ENCODE measurements around the gene HOOK2.

HOOK2 gene

DNA sequence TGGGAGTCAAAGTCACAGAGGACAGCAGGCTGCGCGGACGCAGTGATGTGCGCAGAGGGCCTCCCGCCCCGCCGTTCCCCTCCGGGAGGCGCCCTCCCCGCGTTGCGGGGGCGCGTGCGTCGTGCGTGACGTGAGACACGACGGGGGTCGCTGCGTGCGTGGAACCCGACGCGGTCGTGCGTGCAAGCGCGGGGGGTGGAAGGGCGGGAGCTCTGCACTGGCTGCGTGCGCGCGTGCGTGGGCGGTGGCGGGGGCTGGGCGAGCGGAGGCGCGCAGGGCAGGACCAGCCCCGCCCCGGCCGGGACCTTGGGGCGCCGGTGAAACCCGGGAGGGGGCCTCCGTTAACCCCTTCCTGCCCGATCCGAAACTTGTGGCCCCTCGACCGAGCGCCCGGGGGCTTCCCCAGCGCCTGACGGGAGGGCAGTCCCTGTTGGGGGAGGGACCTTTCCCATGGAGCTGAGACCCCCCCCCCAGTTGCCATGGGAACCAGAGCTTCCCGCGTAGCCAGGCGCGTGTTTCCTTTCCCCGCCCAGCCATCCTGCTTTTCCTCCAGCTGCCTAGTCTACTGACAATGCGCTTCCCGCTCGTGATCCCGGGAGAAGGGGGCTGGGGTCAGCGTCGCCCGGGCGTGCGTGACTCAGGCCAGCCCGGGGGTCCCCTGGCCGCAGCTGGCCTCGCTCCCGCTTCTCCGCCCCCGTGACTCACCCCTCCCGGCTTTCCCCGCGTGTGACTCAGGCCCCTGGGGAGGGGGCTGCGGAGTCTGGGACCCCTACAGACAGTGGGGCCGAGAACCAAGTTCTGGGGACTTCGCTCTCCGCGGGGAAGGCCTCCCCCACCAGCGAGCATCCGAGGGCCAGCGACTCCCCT is 7.3 kb upstream of the HOOK2 start:
- peak; percentile 63 for DNase-seq

DNA sequence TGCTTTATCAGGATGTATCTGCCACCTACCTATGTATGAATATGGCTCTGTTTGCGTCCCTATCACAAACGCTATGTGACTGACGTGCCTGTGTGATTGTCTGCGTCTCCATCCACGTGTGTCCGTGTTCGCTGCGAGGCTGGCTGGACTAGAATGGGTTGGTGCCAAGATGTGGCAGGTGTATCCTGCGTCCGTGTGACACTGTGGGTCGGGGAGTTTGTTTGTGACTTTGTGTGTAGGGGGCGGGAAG is 6.7 kb upstream of the HOOK2 start:
- no peak for DNase-seq

DNA sequence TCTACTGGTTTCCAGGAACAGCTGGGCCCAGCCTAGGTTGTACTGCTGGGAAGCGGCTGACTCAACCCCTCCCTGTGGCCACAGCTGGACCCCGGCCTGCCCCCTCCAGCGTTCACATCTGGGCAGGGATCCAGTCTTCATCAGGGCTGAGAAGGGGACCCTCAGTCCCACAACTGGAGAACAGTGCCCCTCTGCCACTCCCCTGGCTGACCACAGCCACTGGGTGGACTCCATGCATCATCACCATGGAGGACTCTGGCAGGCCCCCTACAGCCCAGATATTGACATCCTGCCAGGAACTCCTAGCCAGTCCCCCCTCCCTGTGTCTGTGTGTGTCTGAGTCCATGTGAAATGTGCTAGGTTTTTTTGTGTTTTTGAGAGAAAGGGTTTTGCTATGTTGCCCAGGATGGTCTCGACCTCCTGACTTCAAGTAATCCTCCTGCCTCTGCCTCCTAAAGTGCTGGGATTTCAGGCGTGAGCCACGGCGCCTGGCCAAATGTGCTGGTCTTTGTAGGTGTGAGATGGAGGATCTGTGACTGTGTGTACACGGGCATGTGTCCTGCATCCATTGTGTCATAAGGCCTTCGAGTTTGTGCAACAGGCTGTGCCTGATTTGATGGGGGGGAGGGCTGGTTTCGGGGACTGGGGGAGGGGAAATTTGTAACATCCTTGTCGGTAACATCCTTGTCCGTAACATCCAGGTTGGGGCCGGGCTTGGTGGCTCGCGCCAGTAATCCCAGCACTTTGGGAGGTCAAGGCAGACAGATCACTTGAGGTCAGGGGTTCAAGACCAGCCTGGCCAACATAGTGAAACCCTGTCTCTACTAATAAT is 4.0 kb upstream of the HOOK2 start:
- DNase-seq = no peak

DNA sequence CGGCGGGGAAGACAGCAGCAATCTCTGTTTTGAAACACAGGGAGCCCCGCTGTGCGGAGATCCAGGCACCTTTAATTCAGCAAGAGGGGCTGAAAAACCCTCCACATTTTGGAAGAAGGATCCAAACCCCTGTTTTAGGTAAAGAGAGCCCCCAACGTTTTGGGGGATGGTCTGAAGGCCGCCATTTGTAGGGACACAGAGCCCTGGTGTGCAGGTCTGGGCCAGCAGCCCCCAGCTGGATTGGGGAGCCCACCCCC is 3.5 kb upstream of the HOOK2 start:
- no peak for DNase-seq

DNA sequence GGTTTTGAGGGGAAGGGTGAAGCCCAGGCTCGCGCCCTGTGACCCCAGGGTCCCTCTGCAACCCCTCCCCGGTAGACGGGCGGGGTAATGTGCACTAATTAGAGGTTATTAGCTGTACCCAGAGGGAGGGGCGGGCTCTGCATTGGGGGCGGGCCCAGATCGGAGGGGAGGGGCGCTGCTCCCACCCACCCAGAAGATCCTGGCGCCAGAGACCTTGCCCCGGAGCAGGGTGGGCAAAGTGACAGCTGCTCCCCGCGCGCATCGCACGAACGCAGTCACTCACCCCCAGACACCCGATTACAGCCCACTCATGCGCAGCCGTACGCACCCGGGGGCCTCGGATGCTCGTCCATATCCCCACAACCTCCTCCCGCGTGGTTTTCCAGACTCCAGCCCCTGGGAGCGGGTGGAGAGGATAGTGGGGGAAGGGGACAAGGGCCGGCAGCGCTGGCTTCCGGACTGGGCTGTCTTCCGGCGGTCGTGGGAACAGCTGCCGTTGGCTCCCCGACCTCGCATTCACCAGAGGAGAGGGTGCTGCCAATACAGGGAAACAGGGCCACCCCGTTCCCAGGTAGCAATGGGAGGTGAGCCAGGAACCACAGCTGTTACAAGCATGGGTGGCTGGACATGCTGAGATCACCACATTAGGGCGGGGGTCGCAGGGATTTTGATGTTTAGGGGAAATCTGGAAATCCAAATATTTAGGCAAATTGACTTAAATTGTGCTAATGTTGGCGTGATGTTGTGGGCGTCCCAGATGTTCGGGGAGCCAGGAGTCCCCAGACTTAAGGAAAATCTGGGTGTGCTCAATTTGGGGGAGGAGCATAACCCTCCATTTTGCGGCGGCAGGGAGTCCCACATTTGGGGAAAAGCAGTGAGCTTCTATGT is 2.9 kb upstream of the HOOK2 start:
- DNase-seq = peak; percentile 31

DNA sequence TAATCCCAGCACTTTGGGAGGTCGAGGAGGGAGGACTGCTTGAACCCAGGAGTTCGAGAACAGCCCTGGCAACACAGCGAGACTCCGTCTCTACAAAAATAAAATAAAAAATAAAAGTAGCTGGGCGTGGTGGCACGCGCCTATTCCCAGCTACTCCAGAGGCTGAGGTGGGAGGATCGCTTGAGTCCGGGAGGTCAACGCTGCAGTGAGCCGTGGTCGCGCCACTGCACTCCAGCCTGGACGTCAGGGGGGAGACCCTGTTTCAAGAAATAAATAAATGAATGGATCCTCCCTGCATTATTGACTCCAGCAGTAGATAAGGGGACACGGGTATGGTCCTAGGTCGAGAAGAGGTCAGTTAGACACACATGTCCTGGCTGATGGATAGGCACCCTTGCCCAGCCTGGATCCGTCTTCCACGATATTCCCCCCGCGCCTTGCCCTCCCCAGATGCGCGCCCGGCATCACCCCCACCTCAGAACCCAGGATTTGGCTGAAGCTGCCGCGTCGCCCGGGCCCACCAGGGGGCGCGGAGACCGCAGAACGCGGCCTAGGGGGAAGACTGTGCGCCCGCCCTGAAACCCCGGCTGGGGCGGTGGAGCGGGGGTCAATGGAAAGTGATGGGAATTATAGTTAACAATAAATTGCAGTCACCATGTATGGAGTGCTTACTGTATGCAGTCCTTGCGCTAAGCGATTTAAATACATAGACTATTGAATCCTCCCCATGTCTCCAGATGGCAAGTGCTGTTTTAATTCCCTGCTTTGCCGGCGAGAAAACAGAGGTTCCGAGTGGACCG is 2.1 kb upstream of the HOOK2 start:
- peak; percentile 65 for DNase-seq

DNA sequence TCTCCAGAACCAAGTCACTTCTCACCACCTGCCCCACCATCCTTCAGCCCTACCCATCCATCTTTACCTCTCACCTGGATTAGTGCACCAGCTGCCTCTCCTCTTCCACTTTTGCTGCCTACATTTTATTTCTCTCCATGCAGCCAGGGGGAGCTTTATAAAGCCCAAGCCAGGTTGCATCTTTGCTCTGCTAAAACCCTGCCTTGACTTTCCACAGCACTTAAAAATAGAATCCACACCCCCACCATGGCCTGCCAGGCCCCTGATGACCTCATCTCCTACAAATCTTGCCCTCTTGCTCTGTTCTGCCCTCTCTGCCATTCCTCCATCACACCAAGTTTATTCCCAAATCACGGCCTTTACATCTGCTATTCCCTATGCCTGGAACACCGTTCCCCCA is 1.8 kb downstream of the HOOK2 start:
- no peak for DNase-seq

DNA sequence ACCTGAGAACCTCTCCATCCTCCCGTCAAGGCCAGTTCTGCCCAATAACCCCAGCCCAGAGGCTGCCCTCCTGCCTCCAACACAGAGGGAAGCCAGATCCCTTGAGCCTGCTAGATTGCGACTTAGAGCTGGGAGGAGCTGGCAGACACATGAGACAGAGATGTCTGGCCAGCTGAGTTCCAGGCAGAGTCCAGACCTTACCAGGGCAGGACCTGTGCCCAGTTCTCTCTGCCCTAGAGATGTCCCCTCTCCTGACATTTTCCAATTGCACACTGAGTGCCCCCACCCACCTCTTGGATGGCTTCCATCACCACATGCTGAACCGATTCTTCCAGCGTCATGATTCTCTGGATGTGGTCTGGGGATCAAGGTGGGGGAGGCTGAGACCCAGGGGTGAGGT is 3.0 kb downstream of the HOOK2 start:
- DNase-seq = no peak

DNA sequence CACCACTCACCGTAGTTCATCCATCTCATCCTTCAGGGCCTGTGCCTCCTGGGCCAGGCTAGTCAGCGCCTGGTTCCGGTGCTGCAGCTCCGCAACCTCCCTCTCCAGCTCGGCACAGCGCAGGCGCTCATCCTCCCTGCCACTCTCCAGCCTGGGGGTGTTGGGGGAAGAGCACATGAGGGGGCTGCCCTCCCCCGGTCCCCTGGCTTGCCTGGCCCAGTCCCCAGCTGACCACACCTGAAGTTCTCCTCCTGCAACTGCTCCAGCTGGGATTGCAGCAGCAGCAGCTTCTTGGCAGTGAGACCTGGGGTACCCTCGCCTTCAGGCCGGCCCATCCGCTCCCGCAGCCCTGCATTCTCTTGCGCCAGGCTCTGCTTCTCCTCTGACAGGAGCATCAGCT is 4.4 kb downstream of the HOOK2 start:
- DNase-seq = no peak

DNA sequence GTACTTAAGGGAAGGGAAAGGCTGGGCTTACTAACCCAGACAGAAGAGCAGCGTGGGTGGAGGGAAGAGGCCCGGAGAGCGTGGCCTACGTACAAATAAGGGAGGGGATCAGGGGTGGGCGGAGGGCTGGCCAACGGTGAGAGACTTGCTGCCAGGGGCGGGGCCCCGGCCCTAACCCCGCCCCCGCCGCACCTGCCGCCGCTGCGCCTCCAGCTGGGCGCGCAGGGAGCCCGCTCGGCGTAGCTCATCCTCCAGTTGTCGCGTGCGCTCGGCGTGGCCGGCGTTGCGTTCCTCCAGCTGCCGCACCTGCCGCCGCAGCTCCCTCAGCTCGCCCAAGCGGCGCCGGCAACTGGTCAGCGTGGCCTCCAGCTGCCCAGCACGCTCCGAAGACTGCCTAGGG is 5.7 kb downstream of the HOOK2 start:
- DNase-seq = peak; percentile 66

DNA sequence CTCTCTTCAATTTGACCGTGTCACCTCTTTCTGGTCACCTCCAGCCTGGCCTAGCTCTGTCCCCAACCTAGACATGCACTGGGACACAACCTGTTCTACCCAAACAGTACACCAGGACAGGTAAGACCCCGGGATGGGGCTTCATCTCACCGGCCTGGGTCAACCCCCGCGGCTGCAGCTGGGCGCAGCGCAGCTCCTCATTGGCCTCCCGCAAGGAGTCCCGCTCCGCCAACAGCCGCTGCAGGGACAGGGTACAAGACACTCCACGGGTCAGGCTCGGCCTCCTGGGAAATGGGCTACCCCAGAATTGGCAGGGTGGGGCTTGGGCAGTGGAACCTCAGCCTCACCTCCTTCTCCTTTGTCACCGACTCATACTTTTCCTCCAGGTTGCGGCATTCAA is 7.7 kb downstream of the HOOK2 start:
- no peak for DNase-seq

DNA sequence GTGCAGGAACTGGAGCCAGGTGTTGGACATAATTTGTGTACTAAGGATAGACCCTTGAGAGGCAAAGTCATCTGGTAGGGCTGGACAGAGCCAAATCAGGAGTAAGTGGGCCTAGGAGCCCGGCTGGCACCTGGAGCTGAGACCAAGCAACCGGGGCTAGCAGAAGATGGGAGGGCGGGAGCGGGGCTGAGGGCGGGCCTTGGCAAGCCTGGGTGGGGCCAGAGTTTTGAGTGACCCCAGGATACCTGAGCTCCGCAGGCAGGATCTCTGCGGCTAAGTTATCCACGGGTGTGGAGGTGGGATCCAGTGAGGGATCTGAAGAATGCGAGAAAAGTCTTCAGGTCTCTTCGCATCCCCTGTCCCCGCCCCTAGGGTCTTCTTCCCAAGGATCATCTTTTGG is 8.2 kb downstream of the HOOK2 start:
- DNase-seq = no peak

DNA sequence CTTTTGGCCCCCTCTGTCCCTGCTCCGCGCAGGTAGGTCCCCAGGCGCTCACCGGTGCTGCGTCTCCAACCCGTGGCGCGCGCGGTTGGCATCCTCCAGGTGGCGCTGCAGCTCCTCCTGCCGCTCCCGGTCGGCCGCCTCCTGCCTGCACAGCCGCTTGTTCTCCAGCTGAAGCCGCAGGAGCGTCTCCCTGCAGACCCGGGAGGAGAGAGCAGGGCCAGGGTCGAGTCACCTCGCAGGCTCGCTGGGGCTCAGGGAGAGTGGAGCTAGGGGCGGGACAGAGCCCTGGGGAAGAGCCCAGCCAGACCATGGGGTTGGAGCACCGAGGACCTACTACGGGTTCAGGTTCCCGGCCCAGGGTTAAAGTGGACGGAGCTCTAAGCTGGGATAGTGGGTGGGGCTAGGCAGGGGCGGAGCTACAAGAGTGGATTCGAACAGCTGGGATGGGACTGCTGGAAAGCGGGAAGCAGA is 9.3 kb downstream of the HOOK2 start:
- DNase-seq = no peak

DNA sequence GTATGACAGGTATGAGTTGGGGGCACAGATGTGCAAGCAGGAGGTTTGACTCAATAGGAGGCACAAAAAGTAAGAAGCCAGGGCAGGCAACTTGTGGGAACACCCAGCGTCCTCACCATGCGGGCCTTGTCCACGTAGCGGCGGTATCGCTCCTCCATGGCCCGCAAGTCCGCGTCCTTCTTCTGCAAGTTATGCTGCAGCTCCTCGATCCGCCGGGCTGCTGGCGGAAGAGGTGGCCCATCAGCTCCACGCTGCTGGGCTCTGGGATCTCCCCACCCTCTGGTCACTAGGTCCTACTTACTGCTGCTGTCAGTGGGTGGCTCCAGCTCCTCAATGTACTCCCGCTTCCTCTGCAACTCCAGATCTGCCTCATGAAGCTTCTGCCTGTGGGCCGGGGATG is 10.7 kb downstream of the HOOK2 start:
- no peak for DNase-seq

DNA sequence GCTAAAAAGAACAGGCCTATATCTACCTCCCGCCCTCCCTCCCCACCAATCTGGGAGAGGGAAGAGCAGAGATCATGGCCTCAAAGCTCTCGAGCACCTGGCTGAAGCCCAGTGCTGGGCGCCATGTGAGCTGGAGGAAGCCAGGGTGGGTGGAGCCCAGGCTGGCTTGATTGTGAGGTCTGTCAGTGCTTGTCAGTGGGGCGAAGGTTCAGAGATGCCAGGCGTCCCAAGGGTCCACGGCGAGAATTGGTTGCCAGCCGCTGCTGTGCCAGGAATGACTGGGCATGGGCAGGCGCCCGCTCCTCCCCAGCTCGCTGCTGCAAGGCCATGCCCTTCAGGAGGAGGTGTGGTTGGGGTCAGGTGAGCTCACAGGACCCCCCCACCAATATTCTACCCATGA is 12.3 kb downstream of the HOOK2 start:
- DNase-seq = no peak

DNA sequence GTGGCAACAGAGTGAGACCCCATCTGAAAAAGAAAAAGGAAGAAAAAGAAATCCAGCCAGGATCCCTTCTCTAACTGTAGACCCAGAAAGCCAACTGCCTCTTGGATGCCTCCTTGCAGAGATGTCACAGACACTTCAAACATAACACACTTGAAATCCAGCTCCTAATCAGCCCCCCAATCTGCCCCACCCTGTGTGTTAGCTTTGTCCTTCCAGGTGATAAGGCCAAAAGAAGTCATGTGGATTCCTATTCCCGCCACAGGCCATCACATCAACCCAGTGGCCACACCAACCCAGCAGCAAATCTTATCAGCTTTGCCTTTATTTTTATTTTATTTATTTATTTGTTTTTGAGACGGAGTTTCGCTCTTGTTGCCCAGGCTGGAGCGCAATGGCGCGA is 15.7 kb downstream of the HOOK2 start:
- no peak for DNase-seq

DNA sequence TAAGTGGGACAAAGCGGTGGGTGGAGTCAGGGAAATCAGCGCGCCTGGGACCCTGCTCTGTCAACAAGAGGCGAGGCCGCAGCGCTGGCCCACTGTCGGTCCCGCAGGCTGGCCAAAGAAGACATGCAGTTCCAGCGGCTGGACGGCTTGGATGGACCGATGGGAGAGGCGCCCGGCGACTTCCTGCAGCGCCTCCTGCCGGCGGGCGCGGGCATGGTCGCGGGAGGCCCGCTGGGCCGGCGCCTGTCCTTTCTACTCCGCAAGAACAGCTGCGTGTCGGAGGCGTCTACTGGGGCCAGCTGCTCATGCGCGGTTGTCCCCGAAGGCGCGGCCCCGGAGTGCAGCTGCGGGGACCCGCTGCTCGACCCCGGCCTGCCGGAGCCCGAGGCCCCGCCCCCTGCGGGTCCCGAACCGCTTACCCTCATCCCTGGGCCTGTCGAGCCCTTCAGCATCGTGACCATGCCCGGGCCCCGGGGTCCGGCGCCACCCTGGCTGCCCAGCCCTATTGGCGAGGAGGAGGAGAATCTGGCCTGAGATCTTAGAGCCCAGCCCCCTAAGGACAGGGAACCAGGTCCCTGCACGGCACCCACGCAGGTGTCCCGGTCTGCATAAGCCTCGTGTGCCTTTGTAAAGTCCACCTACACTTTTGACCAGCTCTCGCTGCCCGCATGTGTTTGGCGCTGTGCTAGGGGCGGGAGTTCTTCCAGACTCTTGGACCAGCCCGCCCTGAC is 17.6 kb downstream of the HOOK2 start:
- peak; percentile 67 for DNase-seq

DNA sequence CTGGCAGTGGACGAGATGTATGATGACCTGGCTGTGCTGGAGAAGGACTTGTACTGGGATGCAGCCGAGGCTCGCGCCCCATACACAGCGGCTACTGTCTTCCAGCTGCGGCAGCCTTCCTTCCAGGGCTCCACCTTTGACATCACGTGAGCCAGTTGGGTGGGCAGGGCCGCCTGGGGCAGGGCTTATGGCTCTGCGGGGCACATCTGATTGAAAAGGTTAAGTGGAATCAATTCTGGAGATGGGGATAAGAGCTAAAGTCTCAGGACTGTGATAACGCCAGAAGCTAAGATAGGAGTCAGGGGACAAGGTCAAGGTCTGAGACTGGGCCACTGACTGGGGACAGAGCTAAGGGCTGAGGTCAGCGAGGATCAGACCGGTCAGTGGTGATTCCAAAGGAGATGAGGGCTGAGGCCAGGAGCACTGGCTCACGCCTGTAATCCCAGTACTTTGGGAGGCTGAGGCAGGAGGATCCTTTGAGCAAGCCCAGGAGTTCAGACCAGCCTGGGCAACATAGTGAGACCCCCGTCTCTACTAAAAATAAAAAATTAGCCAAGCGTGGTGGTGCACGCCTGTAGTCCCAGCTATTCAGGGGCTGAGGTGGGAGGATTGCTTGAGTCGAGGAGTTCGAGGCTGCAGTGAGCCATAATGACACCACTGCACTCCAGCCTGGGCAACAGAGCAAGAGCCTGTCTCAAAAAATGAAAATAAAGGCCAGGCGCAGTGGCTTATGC is 19.0 kb downstream of the HOOK2 start:
- no peak for DNase-seq

DNA sequence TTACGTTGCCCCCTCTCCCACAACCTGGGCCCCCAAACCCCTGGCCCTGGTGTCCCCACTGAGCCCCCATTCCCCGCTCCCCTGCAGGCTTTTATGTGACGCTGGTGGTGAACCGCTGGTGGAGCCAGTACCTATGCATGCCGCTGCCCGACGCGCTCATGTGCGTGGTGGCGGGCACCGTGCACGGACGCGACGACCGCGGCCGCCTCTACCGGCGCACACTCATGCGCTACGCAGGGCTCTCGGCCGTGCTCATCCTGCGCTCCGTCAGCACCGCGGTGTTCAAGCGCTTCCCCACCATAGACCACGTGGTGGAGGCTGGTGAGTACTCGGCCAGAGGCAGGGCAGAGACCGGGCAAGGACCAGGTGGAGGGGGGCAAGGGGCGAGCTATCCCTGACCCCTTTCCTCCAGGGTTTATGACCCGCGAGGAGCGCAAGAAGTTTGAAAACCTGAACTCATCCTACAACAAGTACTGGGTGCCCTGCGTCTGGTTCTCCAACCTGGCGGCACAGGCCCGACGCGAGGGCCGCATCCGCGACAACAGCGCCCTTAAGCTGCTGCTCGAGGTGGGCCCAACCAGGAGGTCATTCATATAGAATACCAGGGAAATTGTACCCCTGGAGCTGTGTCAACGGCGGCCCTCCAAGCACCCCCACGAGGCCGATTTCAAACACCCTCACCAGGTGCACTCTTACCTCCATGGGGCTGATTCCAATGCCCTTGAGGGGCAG is 20.7 kb downstream of the HOOK2 start:
- no peak for DNase-seq

DNA sequence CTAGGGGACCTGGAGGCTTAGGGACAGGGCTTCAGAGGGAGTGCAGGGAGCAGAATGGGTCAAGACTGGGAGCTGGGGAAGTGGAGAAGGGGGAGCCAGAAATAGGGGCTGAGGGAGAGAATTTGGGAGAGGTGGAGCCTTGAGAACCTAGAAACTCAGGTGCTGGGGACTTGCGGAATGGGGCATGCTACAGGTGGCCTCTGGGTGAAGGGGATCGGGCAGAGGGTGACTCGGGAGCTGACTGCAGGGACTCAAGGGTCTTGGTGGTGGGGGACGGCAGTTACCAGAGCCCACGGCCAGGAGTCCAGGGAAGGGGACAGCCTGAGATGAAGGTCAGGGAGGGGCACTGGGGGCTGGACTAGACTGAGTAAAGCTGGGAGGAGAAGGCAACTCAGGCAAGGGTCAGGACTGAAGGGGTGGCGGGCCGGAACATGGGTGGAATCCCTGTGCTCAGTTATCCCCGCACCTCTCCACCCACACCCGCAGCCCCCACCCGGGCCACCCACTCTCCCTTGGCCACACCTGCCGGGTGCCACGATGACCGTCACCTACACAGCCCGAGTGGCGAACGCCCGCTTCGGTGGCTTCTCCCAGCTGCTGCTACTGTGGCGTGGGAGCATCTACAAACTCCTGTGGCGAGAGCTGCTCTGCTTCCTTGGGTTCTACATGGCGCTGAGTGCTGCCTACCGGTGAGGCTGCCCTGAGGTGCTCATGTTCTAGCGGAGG is 23.1 kb downstream of the HOOK2 start:
- DNase-seq = no peak
